ENCODE results near the gene ATP2A3. TPM values are rescaled to one million over a fixed set of nuclear protein-coding genes. Genes with fewer than 3 reads are reported as not detected.

ATP2A3 gene
- total RNA-seq, 1 experiment from 2014 or later = 3.3 TPM

DNA sequence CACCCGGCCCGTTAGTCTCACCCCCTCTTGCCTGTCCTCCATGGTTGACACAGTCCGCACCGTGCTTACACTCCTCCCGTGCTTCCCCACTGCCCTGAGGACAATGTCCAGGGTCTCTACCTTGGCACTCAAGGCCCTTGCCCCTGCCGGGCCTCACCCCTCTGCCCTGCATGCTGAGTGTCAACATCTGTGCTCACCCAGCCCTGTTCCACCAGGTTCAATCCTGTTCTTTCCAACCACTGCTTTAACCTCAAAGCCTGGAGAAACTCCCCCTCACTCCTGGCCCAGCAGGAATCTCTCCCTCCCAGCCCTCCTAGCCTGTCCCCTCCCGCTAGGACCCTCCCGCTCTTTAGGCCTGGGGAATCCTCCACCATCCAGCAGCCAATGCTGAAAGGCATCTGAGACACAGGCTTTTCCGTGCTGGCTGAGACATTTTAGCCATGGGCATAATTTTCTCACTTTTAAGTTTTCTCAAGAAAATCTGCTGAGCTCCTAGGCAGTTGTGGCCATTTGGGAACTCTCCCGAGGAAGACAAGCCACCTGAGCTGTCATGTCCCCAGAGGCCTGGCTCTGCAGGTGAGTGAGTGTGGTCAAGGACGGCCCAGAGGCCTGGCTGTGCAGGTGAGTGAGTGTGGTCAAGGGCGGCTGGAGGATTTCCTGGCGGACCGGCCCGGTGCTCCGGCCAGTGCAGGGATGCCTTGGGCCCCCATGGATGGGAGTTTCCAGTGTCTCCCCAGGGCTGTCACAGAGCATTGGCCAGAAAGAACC lies 37.2 kb downstream of the ATP2A3 start:
- no peaks in the 10 kb centered on the region for H3F3A ChIP-seq (ENCODE audit: low read length, unreplicated experiment)
- TF ChIP-seq, protein P1, sequence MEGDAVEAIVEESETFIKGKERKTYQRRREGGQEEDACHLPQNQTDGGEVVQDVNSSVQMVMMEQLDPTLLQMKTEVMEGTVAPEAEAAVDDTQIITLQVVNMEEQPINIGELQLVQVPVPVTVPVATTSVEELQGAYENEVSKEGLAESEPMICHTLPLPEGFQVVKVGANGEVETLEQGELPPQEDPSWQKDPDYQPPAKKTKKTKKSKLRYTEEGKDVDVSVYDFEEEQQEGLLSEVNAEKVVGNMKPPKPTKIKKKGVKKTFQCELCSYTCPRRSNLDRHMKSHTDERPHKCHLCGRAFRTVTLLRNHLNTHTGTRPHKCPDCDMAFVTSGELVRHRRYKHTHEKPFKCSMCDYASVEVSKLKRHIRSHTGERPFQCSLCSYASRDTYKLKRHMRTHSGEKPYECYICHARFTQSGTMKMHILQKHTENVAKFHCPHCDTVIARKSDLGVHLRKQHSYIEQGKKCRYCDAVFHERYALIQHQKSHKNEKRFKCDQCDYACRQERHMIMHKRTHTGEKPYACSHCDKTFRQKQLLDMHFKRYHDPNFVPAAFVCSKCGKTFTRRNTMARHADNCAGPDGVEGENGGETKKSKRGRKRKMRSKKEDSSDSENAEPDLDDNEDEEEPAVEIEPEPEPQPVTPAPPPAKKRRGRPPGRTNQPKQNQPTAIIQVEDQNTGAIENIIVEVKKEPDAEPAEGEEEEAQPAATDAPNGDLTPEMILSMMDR (conservative IDR thresholded peaks at IDR 0.05; ENCODE audit: low read depth, low read length) = no peak
- TF ChIP-seq EZH2phosphoT487 (IDR thresholded peaks at IDR 0.05; ENCODE audit: borderline replicate concordance, low read length) = no peak
- TF ChIP-seq EZH2 (IDR thresholded peaks at IDR 0.05; ENCODE audit: low read length, unreplicated experiment) = no peak
- no peak overlapping the region for H3K27ac ChIP-seq (ENCODE audit: low read length)
- BruUV-seq (replicated peaks) = no TSS peak
- intact Hi-C loops (cut with micrococcal nuclease) = no loop called here
- no peaks in the 10 kb centered on the region for H4K20me1 ChIP-seq (ENCODE audit: low read length)
- no peaks in the 10 kb centered on the region for H3K4me1 ChIP-seq (ENCODE audit: insufficient read depth, low read length)
- ATAC-seq (no peak), DNase-seq (no peak)
- ChIA-PET POLR2A (ENCODE audit: unreplicated experiment) (no interaction called here), CTCF (no interaction called here)
- H3K79me2 ChIP-seq (ENCODE audit: low read length) = no peaks in the 10 kb centered on the region
- H2AFZ ChIP-seq (ENCODE audit: low read length) = no peak overlapping the region
- no peaks in the 10 kb centered on the region for H3K36me3 ChIP-seq (ENCODE audit: low read depth, low read length)
- H3K27me3 ChIP-seq (ENCODE audit: low read length) = no peaks in the 10 kb centered on the region
- H3K4me2 ChIP-seq (ENCODE audit: low read length) = no peak overlapping the region
- H3K9me3 ChIP-seq (ENCODE audit: low read length) = no peaks in the 10 kb centered on the region
- H3K4me3 ChIP-seq (ENCODE audit: low read length) = no peak overlapping the region
- no peak overlapping the region for H3K9ac ChIP-seq (ENCODE audit: low read length)
- H3K9me2 ChIP-seq (replicated peaks; ENCODE audit: low read length) = no peaks in the 10 kb centered on the region

DNA sequence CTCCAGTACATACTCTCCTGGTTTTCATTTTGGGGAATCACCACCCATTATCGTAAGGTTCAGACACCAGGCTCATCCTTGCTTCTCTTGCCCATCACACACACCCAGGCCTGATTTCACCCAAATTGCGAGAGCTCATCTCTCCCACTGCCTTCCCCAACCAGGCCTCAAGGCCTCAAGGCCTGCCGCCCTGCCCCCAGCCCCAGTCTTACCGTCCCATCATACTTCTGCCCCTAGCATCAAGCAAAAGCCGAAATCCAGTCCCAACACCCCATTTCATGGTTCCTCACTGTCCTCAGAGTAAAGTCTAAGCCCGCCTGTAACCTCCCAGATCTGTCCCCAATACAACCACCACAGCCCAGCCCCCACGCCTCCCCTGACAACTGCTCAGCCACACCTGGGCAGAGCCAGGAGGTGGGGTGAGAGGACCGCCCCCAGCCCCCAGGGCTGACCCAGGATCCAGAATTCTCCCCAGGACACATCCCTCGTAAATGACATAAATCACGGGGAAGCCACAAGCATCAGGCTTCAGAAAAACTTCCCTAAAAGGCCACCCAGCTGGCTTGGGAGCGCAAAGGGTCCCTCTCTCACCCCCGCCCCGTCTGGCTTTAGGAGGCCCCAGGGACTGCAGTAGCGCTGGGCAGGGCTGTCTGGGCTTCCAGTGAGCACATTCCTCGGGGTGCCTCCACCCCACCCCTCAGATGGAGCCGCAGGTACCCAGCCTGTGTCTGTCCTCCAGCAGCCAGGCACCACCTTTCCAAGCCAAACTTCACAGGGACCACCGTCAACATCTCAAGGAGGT lies 38.4 kb downstream of the ATP2A3 start:
- Histone ChIP-seq H3K9ac (ENCODE audit: low read length) (no peak overlapping the region), H3K79me2 (ENCODE audit: low read length) (no peaks in the 10 kb centered on the region), H3K4me1 (ENCODE audit: insufficient read depth, low read length) (no peaks in the 10 kb centered on the region), H3K9me2 (replicated peaks; ENCODE audit: low read length) (no peaks in the 10 kb centered on the region), H3F3A (ENCODE audit: low read length, unreplicated experiment) (no peaks in the 10 kb centered on the region), H2AFZ (ENCODE audit: low read length) (no peak overlapping the region), H3K36me3 (ENCODE audit: low read depth, low read length) (no peaks in the 10 kb centered on the region), H3K27me3 (ENCODE audit: low read length) (no peaks in the 10 kb centered on the region), H4K20me1 (ENCODE audit: low read length) (no peaks in the 10 kb centered on the region), H3K27ac (ENCODE audit: low read length) (no peak overlapping the region), H3K4me3 (ENCODE audit: low read length) (no peak overlapping the region), H3K9me3 (ENCODE audit: low read length) (no peaks in the 10 kb centered on the region), H3K4me2 (ENCODE audit: low read length) (no peak overlapping the region)
- BruUV-seq (replicated peaks) = no TSS peak
- ATAC-seq = no peak
- no peak for DNase-seq
- intact Hi-C loops (cut with micrococcal nuclease) = no loop called here
- CTCF ChIA-PET = no interaction called here
- POLR2A ChIA-PET (ENCODE audit: unreplicated experiment) = no interaction called here
- TF ChIP-seq EZH2phosphoT487 (IDR thresholded peaks at IDR 0.05; ENCODE audit: borderline replicate concordance, low read length) = no peak
- TF ChIP-seq, protein P1 (conservative IDR thresholded peaks at IDR 0.05; ENCODE audit: low read depth, low read length) = no peak
- no peak for TF ChIP-seq EZH2 (IDR thresholded peaks at IDR 0.05; ENCODE audit: low read length, unreplicated experiment)
